Epithelial cell of esophagus (primary cell): ENCODE measurements around the gene TFAM.
A peak's percentile ranks its signal among the peaks of the same experiment; 100 is the strongest.

Experiments
- DNase-seq: peaks from one replicate; pipeline ENCODE4 v3.0.0; 2010; ENCODE audit warnings: low read depth
- H3K4me3 ChIP-seq: 2 replicates; pipeline ENCODE4 v1.5.1; 2011; ENCODE audit warnings: mild to moderate bottlenecking, low read length, control low read depth
- TF ChIP-seq, protein P1 (sequence below): IDR thresholded peaks from 2 replicates; pipeline ENCODE4 v1.5.1; 2011; ENCODE audit warnings: low read depth, mild to moderate bottlenecking, low read length, control low read depth, inconsistent platforms; ENCODE audit not compliant: insufficient read depth; ENCODE audit errors: missing control alignments

The TFAM gene

DNA sequence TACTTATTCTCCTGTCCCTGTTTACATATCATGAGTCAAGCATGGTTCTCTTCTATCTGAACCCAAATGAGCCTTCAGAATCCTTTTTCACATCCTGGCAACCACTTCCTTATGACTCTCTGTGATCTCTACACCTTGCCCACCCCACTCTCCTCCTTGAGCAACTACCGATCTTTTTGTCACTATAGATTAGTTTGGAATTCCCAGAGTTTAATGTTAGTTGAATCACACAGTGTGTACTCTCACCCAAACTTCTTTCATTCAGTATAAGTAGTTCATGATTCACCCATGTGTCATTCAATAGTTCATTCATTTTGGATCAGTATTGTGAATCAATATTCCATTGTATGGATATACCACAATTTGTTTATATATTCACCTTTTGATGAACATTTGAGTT is 55.3 kb downstream of the TFAM start:
- DNase-seq = peak; percentile 60
- no peak overlapping the region for H3K4me3 ChIP-seq
- TF ChIP-seq, protein P1, sequence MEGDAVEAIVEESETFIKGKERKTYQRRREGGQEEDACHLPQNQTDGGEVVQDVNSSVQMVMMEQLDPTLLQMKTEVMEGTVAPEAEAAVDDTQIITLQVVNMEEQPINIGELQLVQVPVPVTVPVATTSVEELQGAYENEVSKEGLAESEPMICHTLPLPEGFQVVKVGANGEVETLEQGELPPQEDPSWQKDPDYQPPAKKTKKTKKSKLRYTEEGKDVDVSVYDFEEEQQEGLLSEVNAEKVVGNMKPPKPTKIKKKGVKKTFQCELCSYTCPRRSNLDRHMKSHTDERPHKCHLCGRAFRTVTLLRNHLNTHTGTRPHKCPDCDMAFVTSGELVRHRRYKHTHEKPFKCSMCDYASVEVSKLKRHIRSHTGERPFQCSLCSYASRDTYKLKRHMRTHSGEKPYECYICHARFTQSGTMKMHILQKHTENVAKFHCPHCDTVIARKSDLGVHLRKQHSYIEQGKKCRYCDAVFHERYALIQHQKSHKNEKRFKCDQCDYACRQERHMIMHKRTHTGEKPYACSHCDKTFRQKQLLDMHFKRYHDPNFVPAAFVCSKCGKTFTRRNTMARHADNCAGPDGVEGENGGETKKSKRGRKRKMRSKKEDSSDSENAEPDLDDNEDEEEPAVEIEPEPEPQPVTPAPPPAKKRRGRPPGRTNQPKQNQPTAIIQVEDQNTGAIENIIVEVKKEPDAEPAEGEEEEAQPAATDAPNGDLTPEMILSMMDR = no peak

DNA sequence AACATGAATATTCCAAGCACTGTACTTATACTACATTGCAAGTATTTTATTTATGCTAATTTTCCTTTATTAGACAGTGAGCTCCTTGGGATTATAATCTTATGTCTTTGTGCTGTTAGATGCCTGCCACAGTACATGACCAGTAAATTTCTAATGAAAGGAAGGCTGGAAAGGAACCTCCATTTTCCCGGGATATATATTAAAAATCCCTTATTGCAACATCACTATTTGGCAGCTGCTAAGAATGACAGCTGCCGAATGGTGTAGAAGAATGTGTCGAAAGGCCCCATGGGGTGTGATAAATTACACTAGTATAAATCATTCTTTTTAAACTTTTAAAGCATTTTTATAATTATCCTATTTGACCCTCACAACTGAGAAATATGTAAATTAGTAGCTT is 59.1 kb downstream of the TFAM start:
- TF ChIP-seq, protein P1 = no peak
- H3K4me3 ChIP-seq = no peak overlapping the region
- DNase-seq = no peak

DNA sequence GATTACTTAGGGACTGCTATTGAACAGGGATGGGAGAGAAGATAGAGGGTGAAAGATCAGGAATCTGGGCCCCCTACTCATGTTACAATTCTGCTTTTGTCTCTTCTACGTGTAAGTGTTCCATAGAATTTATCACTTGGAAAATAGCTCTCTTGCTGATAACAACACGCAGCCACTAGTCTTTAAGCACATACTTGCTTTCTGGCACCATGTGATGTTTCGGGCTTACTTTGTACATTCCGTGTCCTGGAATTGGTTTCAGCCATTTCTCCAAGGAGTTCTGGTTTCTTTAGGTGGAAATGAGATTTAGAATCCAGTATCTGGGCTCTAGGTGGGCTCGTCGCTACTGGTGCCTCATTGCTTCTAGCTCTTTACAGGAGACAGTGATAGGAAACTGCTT is 59.7 kb downstream of the TFAM start:
- no peak for DNase-seq
- TF ChIP-seq, protein P1 = no peak
- no peak overlapping the region for H3K4me3 ChIP-seq

DNA sequence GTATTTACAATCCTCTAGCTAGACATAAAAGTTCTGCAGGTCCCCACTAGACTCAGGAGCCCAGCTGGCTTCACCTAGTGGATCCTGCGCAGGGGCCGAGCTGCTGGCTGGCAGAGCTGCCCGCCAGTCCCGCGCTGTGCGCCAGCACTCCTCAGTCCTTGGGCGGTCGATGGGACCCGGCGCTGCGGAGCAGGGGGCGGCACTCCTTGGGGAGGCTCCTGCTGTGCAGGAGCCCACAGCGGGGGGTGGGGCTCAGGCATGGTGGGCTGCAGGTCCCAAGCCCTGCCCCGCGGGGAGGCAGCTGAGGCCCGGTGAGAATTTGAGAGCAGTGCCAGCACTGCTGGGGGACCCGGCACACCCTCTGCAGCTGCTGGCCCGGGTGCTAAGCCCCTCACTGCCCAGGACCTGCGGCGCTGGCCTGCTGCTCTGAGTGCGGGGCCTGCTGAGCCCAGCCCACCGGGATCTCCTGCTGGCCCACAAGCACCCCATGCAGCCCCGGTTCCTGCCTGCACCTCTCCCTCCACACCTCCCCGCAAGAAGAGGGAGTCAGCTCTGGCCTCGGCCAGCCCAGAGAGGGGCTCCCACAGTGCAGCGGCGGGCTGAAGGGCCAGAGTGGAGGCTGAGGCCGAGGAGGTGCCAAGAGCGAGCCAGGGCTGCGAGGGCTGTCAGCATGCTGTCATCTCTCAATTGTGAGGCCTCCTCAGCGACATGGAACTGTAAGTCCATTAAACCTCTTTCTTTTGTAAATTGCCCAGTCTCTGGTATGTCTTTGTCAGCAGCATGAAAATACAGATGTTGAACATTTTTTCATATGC is 63.1 kb downstream of the TFAM start:
- no peak overlapping the region for H3K4me3 ChIP-seq
- TF ChIP-seq, protein P1 = no peak
- DNase-seq = no peak
